ENCODE results near the gene SLC39A13. TPM values are rescaled to one million over a fixed set of nuclear protein-coding genes. Genes with fewer than 3 reads are reported as not detected.
A peak's percentile ranks its signal among the peaks of the same experiment; 100 is the strongest.

The SLC39A13 gene
- total RNA-seq, 1 donor from 2014 or later = 53.5 TPM

DNA sequence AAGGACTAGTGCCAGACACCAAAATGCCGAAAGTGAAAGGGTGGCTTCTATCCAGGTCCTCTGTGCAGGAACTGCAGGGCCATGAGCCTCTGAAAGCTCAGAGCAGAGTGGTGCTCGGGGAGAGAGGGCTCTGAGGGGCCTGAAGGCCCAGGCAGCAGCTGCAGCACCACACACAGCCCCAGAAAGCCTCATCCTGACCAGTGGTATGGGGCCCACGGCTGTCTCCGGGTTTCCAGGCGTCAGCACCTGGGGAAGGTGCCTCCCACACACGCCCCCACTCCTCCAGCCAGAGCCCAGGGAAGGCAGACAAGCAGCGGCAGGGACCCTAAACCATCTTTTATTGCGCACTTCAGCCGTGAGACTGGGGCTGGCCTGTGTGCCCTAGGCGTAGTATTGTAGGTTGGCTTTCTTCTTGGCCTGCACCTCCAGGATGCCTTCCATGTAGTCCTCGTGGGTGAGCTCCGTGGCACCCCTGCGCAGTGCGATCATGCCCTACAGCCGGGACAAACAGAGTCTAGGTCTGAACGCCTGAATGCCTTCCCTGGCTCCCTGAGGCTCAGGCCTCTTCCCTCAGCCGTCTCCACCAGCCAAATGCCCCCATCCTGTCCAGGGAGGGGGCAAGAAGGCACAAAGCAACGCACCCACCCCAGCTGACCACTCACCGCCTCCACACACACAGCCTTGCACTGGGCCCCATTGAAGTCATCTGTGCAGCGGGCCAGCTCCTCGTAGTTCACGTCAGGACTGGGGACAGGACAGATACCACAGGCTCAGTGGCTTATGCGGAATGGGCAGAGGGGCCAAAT, 10.3 kb downstream of the SLC39A13 start:
- H3K9me3 ChIP-seq = no peaks in the 10 kb centered on the region
- no peaks in the 10 kb centered on the region for H3K27me3 ChIP-seq
- TF ChIP-seq, protein P1, sequence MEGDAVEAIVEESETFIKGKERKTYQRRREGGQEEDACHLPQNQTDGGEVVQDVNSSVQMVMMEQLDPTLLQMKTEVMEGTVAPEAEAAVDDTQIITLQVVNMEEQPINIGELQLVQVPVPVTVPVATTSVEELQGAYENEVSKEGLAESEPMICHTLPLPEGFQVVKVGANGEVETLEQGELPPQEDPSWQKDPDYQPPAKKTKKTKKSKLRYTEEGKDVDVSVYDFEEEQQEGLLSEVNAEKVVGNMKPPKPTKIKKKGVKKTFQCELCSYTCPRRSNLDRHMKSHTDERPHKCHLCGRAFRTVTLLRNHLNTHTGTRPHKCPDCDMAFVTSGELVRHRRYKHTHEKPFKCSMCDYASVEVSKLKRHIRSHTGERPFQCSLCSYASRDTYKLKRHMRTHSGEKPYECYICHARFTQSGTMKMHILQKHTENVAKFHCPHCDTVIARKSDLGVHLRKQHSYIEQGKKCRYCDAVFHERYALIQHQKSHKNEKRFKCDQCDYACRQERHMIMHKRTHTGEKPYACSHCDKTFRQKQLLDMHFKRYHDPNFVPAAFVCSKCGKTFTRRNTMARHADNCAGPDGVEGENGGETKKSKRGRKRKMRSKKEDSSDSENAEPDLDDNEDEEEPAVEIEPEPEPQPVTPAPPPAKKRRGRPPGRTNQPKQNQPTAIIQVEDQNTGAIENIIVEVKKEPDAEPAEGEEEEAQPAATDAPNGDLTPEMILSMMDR (IDR thresholded peaks at IDR 0.05) = no peak
- H3K27ac ChIP-seq = no peak overlapping the region
- H3K4me3 ChIP-seq = no peak overlapping the region
- peaks cover 0 to 64% of the 10 kb centered on the region in 2 donors for H3K36me3 ChIP-seq
- H3K4me1 ChIP-seq = peaks cover 21% of the 10 kb centered on the region
- DNase-seq (ENCODE audit: extremely low spot score in 2 of 2) = no peak
- intact Hi-C loops (cut with DNase I) = no loop called here

DNA sequence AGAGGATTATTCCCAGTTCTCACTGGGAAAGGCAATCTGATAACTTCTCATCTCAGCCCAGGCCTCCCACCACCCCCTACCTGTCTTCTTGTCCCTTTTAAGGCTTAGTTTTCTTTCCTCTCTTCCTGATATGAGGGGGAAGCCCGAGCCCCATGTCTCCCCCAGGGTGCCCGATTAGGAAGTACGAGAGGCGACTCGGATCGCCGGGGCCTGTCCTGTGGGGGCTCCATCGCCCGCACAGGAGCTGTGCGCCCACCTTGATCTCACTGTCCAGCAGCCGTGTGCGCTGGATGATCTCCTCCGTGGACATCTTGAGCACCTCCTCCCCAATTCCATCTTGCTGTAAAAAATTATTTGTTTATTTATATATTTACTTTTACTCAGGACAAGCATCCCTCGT, 17.2 kb downstream of the SLC39A13 start:
- TF ChIP-seq, protein P1 (IDR thresholded peaks at IDR 0.05) = no peak
- TF ChIP-seq POLR2AphosphoS5 (IDR thresholded peaks at IDR 0.05; ENCODE audit: insufficient read depth in 1 of 2, low read depth in 1 of 2) (no peak), POLR2A (IDR thresholded peaks at IDR 0.05) (no peak)
- Histone ChIP-seq H3K27ac (peak overlapping the region; percentile 86), H3K4me1 (peaks cover 21% of the 10 kb centered on the region), H3K4me3 (peak overlapping the region; percentile 80 to 86), H3K27me3 (no peaks in the 10 kb centered on the region), H3K36me3 (peaks cover 0 to 36% of the 10 kb centered on the region in 2 donors), H3K9me3 (no peaks in the 10 kb centered on the region)
- intact Hi-C loops (cut with DNase I) = no loop called here
- no peak for DNase-seq (ENCODE audit: extremely low spot score in 2 of 2)

DNA sequence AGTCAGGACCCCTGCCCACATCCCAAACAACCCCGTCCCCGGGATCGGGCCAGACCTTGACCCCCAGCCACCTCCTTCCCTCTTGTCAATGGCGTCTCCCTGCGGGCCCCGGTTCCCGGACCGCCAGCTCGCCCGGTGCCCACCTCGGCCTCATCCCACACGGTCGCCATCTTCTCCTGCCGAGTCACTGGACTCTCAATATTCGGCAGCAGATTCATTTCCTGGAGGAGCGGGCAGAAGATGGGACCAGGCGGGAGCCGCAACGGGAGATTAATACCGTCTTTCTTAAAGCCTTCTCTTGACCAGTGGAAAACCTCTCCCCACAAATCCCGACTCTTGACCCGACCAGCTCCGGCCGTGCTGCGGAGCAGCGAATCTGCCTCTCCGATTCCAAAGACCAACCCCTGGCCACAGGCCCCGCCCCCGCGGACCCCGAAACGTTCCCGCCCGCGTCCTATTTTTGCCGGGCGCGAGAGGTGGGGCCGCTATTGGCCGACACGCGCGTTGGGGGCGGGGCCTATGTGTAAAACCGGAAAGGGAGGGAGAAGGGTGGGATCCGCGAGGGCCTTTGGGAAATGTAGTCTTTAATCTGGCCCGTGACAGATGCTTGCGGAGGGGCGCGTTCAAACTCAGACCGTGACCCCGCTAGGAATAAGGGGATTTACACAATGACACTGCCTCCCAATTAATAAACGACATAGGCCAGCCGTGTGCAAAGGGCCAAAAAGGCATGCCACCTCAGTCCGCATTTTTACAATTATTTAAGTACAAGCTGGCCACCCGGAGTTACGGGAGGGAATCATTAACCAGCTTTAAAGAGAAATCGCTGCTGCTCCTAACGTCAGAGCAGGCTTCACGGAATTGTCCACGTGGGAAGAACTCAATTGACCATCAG, 17.9 kb downstream of the SLC39A13 start, which contains the start of gene PSMC3:
TSS of gene PSMC3 (minus strand) at position 378 of the 895 bp plus-strand sequence. CDS start at position 218, 160 bp downstream.
- H3K4me1 ChIP-seq = peaks cover 21% of the 10 kb centered on the region
- intact Hi-C loops (cut with DNase I) = no loop called here
- H3K9me3 ChIP-seq = no peaks in the 10 kb centered on the region
- no peaks in the 10 kb centered on the region for H3K27me3 ChIP-seq
- peaks cover 0 to 32% of the 10 kb centered on the region in 2 donors for H3K36me3 ChIP-seq
- peak; percentile 88 to 94 for TF ChIP-seq POLR2AphosphoS5 (IDR thresholded peaks at IDR 0.05; ENCODE audit: insufficient read depth in 1 of 2, low read depth in 1 of 2)
- TF ChIP-seq, protein P1 (IDR thresholded peaks at IDR 0.05) = no peak
- peak in 1 of 2 donors; percentile 29 for TF ChIP-seq POLR2A (IDR thresholded peaks at IDR 0.05)
- peak; percentile 96 for DNase-seq (ENCODE audit: extremely low spot score in 2 of 2)
- H3K4me3 ChIP-seq = peak within 1 kb of the TSS; percentile 80 to 86
- peak within 1 kb of the TSS; percentile 86 for H3K27ac ChIP-seq

DNA sequence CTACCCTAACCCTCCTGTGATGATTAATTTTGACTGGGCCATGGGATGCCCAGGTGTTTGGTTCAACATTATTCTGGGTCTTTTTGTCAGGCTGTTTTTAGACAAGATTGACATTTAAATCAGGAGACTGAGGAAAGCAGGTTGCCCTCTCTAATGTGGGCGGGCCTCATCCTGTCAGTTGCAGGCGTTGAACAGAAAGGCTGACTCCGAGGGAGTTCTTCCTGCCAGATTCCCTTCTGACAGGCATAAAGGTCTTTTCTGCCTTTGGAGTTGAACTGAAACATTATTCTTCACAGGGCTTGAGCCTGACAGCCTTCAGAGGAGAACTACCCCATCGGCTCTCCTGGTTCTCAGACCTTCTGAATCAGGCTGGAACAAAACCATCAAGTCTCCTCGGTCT, 22.1 kb downstream of the SLC39A13 start:
- Histone ChIP-seq H3K27ac (no peak overlapping the region), H3K4me3 (no peak overlapping the region), H3K9me3 (no peaks in the 10 kb centered on the region), H3K27me3 (no peaks in the 10 kb centered on the region), H3K4me1 (peaks cover 6% of the 10 kb centered on the region), H3K36me3 (no peaks in the 10 kb centered on the region)
- TF ChIP-seq, protein P1 (IDR thresholded peaks at IDR 0.05) = no peak
- intact Hi-C loops (cut with DNase I) = no loop called here
- no peak for DNase-seq (ENCODE audit: extremely low spot score in 2 of 2)

Measured in vagina (tissue), 2 donors.